PC-3 (cell line): Measurements from ENCODE around the gene CEND1. TPM values are rescaled to one million over a fixed set of nuclear protein-coding genes. Genes with fewer than 3 reads are reported as not detected.

ENCODE experiments used
- ATAC-seq: fragments of 200-7000 bp; cut with Tn5 transposase; 2 replicates; pipeline ENCODE4 v1.9.1; 2020; ENCODE audit warnings: mild to moderate bottlenecking, moderate library complexity
- BruUV-seq: library from RNA; stranded (reverse); fragments of 400-500 nt; replicated peaks from 2 replicates; lab custom pipeline; 2021; lab: Mats Ljungman, UMichigan
- CTCF ChIA-PET: fragments of 300-600 bp; sonication (Branson Sonifier 250); formaldehyde crosslinking; loops from one replicate; lab custom pipeline; 2022; ENCODE audit warnings: antibody characterized with exemption; lab: Charles Lee
- POLR2A ChIA-PET: fragments of 300-600 bp; sonication (Branson Sonifier 250); formaldehyde crosslinking; loops from one replicate; lab custom pipeline; 2022; ENCODE audit warnings: antibody characterized with exemption; ENCODE audit not compliant: unreplicated experiment; lab: Charles Lee
- DNase-seq: peaks from one replicate; pipeline ENCODE4 v3.0.0-alpha.2; 2015
- H2AFZ ChIP-seq: fragments of 300-600 bp; sonication (generic); 2 replicates; pipeline ENCODE4 v1.6.0; 2016; ENCODE audit warnings: antibody characterized with exemption, low read length
- H3F3A ChIP-seq: fragments of 300-600 bp; sonication (generic); one replicate; pipeline ENCODE4 v1.6.0; 2017; ENCODE audit warnings: antibody characterized with exemption, low read length, control low read depth, mild to moderate bottlenecking; ENCODE audit not compliant: unreplicated experiment
- H3K27ac ChIP-seq: fragments of 300-600 bp; sonication (generic); 2 replicates; pipeline ENCODE4 v1.5.1; 2016; ENCODE audit warnings: mild to moderate bottlenecking, low read length
- H3K27me3 ChIP-seq: fragments of 300-600 bp; sonication (generic); 2 replicates; pipeline ENCODE4 v1.6.1; 2016; ENCODE audit warnings: low read length, mixed read lengths
- H3K36me3 ChIP-seq: fragments of 300-600 bp; sonication (generic); 2 replicates; pipeline ENCODE4 v1.6.1; 2016; ENCODE audit warnings: low read depth, mixed run types, low read length, mixed read lengths
- H3K4me1 ChIP-seq: fragments of 300-600 bp; sonication (generic); 2 replicates; pipeline ENCODE4 v1.5.1; 2016; ENCODE audit warnings: low read length; ENCODE audit not compliant: insufficient read depth
- H3K4me2 ChIP-seq: fragments of 300-600 bp; sonication (generic); 2 replicates; pipeline ENCODE4 v1.6.0; 2016; ENCODE audit warnings: low read length
- H3K4me3 ChIP-seq: fragments of 300-600 bp; sonication (generic); 2 replicates; pipeline ENCODE4 v1.5.1; 2016; ENCODE audit warnings: mild to moderate bottlenecking, low read length, mixed read lengths
- H3K79me2 ChIP-seq: fragments of 300-600 bp; sonication (generic); 2 replicates; pipeline ENCODE4 v1.6.1; 2017; ENCODE audit warnings: low read length, mixed read lengths
- H3K9ac ChIP-seq: fragments of 300-600 bp; sonication (generic); 2 replicates; pipeline ENCODE4 v1.6.0; 2016; ENCODE audit warnings: mild to moderate bottlenecking, low read length
- H3K9me2 ChIP-seq: fragments of 300-600 bp; sonication (generic); replicated peaks from 2 replicates; pipeline ENCODE4 v1.6.1; 2016; ENCODE audit warnings: mixed run types, low read length, mixed read lengths
- H3K9me3 ChIP-seq: fragments of 300-600 bp; sonication (generic); 2 replicates; pipeline ENCODE4 v1.6.1; 2016; ENCODE audit warnings: low read length, mixed read lengths
- H4K20me1 ChIP-seq: fragments of 300-600 bp; sonication (generic); 2 replicates; pipeline ENCODE4 v1.6.1; 2016; ENCODE audit warnings: low read length, mixed read lengths
- EZH2 ChIP-seq: fragments of 300-600 bp; sonication (generic); IDR thresholded peaks from one replicate; pipeline ENCODE4 v1.6.1; 2017; ENCODE audit warnings: antibody characterized with exemption, mild to moderate bottlenecking, low read length; ENCODE audit not compliant: unreplicated experiment
- EZH2phosphoT487 ChIP-seq: fragments of 300-600 bp; sonication (generic); IDR thresholded peaks from 2 replicates; pipeline ENCODE4 v1.6.1; 2018; ENCODE audit warnings: mild to moderate bottlenecking, antibody characterized with exemption, low read length, borderline replicate concordance
- intact Hi-C: fragments of 100-400 bp; cut with micrococcal nuclease; formaldehyde crosslinking; loops from 2 replicates; pipeline ENCODE4 v1.9.0; 2023
- total RNA-seq: library from RNA; depleted of rRNA; stranded (reverse); fragments of >200 nt; gene quantifications from 2 replicates; pipeline ENCODE4 v1.2.3, GENCODE V29; 2014
- TF ChIP-seq, protein P1 (sequence below): fragments of 300-600 bp; sonication (generic); conservative IDR thresholded peaks from 2 replicates; pipeline ENCODE4 v1.5.1; 2017; ENCODE audit warnings: antibody characterized with exemption, low read depth, mild to moderate bottlenecking, low read length

CEND1 gene
- total RNA-seq, 1 experiment from 2014 or later = not detected

GRCh38 chr11:795634-796564 lies 6.0 kb upstream of the CEND1 start:
- no peaks in the 10 kb centered on the region for H3K9me3 ChIP-seq
- TF ChIP-seq, protein P1, sequence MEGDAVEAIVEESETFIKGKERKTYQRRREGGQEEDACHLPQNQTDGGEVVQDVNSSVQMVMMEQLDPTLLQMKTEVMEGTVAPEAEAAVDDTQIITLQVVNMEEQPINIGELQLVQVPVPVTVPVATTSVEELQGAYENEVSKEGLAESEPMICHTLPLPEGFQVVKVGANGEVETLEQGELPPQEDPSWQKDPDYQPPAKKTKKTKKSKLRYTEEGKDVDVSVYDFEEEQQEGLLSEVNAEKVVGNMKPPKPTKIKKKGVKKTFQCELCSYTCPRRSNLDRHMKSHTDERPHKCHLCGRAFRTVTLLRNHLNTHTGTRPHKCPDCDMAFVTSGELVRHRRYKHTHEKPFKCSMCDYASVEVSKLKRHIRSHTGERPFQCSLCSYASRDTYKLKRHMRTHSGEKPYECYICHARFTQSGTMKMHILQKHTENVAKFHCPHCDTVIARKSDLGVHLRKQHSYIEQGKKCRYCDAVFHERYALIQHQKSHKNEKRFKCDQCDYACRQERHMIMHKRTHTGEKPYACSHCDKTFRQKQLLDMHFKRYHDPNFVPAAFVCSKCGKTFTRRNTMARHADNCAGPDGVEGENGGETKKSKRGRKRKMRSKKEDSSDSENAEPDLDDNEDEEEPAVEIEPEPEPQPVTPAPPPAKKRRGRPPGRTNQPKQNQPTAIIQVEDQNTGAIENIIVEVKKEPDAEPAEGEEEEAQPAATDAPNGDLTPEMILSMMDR = no peak
- TF ChIP-seq EZH2phosphoT487 (no peak), EZH2 (no peak)
- H3K27ac ChIP-seq = peak overlapping the region; percentile 40
- H3K4me1 ChIP-seq = peaks cover 19% of the 10 kb centered on the region
- DNase-seq (peak; percentile 79), ATAC-seq (peak; percentile 52)
- H3F3A ChIP-seq = peaks cover 4% of the 10 kb centered on the region
- no peaks in the 10 kb centered on the region; the same call in 1 of the 2 replicates for H3K36me3 ChIP-seq
- no peaks in the 10 kb centered on the region for H4K20me1 ChIP-seq
- ChIA-PET CTCF (interaction anchor here (0.5 kb wide), 1 partner anchor 29 kb away, joined by 7 read pairs; no protein-coding TSS in a partner anchor), POLR2A (interaction anchor here (0.6 kb wide), 1 partner anchor 14 kb away, joined by 3 read pairs; the partner anchor contains the start of gene RPLP2)
- no TSS peak for BruUV-seq
- peak overlapping the region; percentile 67 for H3K9ac ChIP-seq
- peak overlapping the region; percentile 98 for H3K4me2 ChIP-seq
- H2AFZ ChIP-seq = 0 out of 2 replicates have a peak overlapping the region, but pooled peaks have one; percentile 38
- peaks cover 24% of the 10 kb centered on the region for H3K79me2 ChIP-seq
- no peaks in the 10 kb centered on the region for H3K27me3 ChIP-seq
- no peaks in the 10 kb centered on the region for H3K9me2 ChIP-seq
- intact Hi-C loops = loop anchor here (2.0 kb wide), 1 partner anchor 25 kb away; no protein-coding TSS in a partner anchor
- H3K4me3 ChIP-seq = peak overlapping the region; percentile 94

DNA sequence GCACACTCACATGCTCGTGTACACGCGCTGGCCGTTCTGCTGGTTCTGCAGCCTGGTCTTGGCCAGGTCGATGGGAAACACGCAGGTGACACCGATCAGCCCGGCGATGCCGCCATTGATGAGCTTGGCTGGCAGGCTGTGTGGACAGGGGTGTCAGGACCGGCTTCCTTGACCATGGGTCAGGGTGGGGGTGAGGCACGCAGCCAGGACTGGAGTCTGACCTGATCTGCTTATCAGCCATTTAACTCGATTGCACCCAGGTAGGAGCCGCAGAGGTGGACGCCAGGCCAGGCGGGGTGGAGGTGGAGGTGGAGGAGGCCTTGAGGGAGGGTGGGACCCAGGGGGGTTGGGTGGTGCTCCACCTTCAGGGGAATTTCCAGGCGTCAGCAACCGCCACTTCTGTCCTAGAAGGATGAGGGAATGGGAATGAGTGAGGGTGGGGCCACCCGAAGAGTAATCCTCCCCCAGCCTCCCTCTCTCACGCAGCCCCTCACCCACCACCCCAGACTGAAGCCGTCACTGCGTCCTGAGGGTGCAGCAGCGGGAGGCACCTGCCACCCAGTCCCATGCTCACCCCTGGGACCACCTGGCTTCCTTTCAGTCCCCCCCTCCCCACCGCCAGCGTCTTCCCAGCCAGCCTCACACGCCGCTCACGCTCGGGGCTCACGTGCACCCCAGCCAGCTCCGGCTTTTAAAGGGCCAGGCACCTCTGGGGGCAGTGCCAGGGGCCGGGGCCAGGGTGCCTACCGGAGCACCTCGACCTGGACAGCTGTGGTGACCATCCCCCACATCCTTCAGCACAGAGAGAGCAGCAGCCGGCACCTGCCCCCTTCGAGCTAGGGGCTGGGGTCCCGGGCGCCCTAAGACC lies 5.1 kb upstream of the CEND1 start:
- H3K4me2 ChIP-seq = peak overlapping the region; percentile 98
- intact Hi-C loops = no loop called here
- H4K20me1 ChIP-seq = no peaks in the 10 kb centered on the region
- H3F3A ChIP-seq = peaks cover 4% of the 10 kb centered on the region
- no peak overlapping the region for H3K27ac ChIP-seq
- H3K27me3 ChIP-seq = no peaks in the 10 kb centered on the region
- no peak for ATAC-seq
- no peak overlapping the region for H2AFZ ChIP-seq
- TF ChIP-seq EZH2phosphoT487 = no peak
- TF ChIP-seq EZH2 = no peak
- TF ChIP-seq, protein P1 = no peak
- CTCF ChIA-PET = no interaction called here
- no peak overlapping the region; the same call in 1 of the 2 replicates for H3K9ac ChIP-seq
- POLR2A ChIA-PET = interaction anchor here (0.6 kb wide), 1 partner anchor 38 kb away, joined by 3 read pairs; no protein-coding TSS in a partner anchor
- H3K9me2 ChIP-seq = no peaks in the 10 kb centered on the region
- H3K9me3 ChIP-seq = no peaks in the 10 kb centered on the region
- peaks cover 24% of the 10 kb centered on the region for H3K79me2 ChIP-seq
- no peak for DNase-seq
- no peaks in the 10 kb centered on the region; the same call in 1 of the 2 replicates for H3K36me3 ChIP-seq
- H3K4me1 ChIP-seq = peaks cover 19% of the 10 kb centered on the region
- no TSS peak for BruUV-seq
- H3K4me3 ChIP-seq = peak overlapping the region; percentile 94
